C4-2B (cell line): ENCODE measurements around the gene TRIM8.

ENCODE experiments used
- H3K27ac ChIP-seq: fragments of 450-650 bp; 2 replicates; pipeline ENCODE4 v1.5.1; 2017
- ZFX ChIP-seq: fragments of 450-650 bp; IDR thresholded peaks from 2 replicates; pipeline ENCODE4 v1.6.1; 2017
- TF ChIP-seq, protein P1 (sequence below): fragments of 450-650 bp; conservative IDR thresholded peaks from 2 replicates; pipeline ENCODE4 v1.5.1; 2017; ENCODE audit warnings: mild to moderate bottlenecking

The TRIM8 gene

DNA sequence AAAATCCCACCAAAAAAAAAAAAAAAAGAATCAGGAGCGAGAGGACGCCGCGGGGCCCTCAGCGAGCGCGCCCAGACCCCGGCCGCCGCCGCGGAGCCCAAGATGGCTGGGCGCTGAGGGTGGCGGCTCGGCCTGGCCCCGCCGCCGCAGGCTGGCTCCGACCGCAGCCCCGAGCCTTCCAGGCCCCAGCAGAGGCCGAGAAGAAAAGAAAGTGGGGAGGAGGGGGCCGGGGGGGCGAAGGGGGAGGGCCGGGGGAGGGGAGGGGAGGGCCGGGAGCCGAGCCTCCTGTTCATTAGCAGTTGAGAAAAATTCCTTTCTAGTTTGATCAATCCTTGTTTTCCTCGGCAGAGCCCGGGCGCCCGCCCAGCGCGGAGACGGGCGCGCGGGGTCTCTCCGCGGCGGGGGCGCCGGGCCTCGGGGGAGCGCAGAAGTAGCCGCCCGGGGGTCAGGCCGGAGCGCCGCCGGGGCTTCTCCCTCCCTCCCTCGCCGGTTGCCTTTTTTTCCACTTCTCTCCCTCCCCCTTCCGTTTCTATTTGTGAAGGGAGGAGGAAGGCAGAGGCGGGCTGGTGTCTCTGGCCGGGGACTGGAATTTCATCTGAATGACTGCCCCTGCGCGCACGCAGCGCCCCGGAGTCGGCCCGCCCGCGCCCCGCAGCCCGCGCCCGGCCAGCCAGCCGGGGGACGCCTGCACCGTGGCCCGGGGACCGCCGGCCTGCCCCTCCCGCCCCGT is 778 bp upstream of the TRIM8 start:
- H3K27ac ChIP-seq, result peak overlapping the region; percentile 97
- TF ChIP-seq, protein P1, sequence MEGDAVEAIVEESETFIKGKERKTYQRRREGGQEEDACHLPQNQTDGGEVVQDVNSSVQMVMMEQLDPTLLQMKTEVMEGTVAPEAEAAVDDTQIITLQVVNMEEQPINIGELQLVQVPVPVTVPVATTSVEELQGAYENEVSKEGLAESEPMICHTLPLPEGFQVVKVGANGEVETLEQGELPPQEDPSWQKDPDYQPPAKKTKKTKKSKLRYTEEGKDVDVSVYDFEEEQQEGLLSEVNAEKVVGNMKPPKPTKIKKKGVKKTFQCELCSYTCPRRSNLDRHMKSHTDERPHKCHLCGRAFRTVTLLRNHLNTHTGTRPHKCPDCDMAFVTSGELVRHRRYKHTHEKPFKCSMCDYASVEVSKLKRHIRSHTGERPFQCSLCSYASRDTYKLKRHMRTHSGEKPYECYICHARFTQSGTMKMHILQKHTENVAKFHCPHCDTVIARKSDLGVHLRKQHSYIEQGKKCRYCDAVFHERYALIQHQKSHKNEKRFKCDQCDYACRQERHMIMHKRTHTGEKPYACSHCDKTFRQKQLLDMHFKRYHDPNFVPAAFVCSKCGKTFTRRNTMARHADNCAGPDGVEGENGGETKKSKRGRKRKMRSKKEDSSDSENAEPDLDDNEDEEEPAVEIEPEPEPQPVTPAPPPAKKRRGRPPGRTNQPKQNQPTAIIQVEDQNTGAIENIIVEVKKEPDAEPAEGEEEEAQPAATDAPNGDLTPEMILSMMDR, result no peak
- no peak for TF ChIP-seq ZFX

DNA sequence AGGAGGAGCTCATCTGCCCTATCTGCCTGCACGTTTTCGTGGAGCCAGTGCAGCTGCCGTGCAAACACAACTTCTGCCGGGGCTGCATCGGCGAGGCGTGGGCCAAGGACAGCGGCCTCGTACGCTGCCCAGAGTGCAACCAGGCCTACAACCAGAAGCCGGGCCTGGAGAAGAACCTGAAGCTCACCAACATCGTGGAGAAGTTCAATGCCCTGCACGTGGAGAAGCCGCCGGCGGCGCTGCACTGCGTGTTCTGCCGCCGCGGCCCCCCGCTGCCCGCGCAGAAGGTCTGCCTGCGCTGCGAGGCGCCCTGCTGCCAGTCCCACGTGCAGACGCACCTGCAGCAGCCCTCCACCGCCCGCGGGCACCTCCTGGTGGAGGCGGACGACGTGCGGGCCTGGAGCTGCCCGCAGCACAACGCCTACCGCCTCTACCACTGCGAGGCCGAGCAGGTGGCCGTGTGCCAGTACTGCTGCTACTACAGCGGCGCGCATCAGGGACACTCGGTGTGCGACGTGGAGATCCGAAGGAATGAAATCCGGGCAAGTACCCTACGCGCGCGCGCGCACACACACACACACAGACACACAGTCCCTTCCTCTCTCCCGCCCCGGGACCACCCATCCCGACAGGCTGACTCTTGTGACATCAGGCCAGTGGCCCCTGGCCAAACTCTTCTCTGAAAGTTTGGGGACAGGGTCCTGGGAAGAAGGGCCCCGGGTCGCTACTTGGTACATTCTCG is 538 bp downstream of the TRIM8 start:
- TF ChIP-seq, protein P1, result peak; percentile 88
- peak; percentile 87 for TF ChIP-seq ZFX
- H3K27ac ChIP-seq, result peak overlapping the region; percentile 97

DNA sequence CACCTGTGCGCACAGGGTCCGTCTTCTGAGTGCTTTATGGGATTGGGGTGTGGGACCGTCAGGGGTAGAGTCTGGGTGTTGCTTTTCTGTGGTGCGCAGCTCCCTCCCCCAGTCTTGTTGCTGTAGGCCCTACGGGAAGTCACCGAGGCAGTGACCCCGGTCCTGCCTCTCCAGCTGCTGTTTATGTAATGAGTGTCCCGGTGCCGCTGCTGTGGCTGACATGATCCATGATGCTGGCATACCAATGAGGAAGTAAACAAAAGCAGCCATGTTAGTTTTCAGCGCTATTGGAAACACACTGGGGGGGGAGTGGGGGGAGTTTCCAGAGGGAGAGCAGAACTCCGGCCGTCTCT is 1.1 kb downstream of the TRIM8 start:
- TF ChIP-seq ZFX, result no peak
- TF ChIP-seq, protein P1, result no peak
- peak overlapping the region; percentile 97 for H3K27ac ChIP-seq

DNA sequence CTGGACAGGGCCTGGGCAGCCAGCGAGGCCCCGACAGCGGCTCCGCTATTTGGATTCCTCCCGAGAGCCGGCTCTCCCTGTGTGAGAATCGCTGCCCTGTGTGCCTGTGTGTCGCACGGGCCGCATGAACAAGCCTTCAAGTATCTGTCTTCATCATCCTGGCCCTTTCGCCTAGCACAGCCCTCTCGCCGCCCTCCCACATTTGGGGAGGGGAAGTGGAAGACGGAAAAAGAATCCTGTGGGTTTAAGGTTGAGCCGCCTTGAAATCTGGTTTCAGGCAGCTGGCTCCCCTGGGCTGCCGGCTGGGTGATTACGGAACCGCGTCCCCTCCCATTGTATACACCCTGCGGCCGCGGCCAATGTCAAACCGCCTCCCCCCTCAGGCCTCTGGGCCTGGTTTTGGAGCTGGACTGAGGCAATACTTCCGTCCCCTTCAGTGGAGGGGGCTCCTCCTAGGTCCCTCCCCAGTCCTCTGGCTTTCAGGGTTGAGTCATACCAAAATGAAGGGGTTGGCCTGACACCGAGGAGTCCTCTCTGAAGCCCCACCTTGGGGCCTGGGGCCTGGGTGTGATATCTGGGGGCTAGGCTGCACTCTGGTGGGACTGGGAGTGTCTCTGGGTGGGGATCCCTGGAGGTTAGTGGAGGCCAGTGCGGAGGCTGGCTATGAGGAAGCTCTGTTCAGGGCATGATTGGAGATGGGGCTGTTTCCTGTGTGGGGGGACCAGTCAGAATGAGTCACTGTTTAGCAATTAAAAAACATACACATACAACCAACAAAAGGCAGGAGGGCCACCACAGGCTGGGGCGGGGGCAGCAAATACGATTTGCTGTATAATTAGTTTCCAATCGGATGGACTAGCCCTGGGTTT is 1.7 kb downstream of the TRIM8 start:
- H3K27ac ChIP-seq, result peak overlapping the region; percentile 97
- 0 out of 2 replicates have a peak, but pooled peaks have one; percentile 9 for TF ChIP-seq ZFX
- TF ChIP-seq, protein P1, result no peak

DNA sequence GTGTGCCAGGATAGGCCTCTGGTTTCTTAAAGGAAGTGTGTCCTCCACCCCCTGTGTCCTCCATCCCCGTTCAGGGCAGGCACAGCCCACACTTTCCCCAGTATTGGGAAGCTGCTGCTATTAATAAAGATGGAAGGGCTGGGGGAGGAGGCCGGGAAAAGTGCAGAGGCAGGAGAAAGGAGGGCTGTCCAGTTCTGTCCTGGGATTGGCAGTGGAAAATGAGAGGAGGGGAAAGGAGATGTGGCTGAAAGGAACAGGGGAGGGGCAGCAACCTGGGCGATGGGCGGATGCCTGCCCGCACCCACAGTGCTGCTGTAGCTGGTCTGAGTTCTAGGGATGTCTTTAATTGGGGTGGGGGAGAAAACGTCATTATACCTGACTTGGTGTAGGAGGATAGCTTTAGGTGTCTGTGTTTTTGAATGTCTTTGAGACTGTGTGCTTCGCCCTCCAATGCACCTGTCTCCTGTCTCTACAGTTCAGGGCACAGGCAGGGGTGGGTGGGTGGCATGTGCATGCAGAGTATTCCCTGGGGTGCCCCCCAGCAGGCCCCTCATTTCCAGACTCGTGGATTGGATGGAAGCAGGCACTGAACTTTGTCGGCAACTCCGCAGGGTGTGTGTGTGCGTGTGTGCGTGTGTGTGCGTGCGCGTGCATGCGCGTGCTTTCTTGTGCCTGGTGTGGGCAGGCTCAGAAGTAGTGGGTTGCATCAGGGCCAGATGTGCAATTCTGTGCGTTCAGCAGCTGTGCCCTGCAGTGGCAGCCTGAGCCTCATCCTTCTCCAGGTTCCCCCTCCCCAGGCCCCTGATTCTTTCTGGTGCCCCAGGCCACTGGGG is 2.5 kb downstream of the TRIM8 start:
- TF ChIP-seq ZFX, result no peak
- peak overlapping the region; percentile 97 for H3K27ac ChIP-seq

DNA sequence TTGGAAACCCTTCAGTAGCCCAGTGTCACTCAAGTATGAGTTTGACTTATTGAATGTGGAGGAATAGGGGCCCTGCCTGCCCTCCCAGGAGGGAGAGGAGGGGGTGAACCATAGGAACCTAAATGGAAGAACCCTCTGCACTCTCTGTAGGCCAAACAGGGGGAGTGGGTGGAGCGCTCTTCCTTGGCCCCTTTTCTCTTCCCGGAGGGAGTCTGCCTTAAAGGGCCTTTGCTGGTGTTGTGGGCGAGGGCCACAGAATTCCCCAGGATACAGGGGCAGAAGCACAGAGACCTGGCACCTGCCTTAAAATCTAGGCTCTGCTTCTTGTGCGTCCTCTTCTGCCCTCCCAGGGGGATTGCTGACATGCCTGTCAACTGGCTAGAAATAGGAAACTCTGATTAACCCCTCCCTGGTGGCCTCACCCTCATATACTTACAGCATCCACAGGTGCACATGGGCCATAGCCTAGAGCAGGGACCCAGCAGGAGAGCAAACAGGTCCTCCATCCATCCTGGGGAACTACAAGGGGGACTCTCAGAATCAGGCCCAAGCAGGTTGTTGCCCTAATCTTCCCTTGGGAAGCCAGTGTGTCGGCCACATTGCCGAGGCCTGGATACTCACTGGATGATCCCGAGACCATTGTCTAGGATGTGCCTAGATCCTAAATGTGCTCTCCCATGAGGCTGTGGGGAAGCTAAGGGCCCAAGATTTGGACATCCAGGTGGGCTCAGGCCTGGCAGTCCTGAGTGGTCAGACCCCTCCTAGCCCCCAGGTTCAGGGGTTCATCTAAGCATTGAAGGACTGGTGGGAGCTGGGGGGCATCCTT is 3.4 kb downstream of the TRIM8 start:
- H3K27ac ChIP-seq, result no peak overlapping the region; the same call in 1 of the 2 replicates
- TF ChIP-seq, protein P1, result no peak
- TF ChIP-seq ZFX, result no peak
